ENCODE measurements around the gene PPIL6.
"Not testable (repeated sequence)": the region's sequence is repeated elsewhere in the genome, so short reads cannot be mapped to it uniquely, and the experiment has no call there.

PPIL6 gene

DNA sequence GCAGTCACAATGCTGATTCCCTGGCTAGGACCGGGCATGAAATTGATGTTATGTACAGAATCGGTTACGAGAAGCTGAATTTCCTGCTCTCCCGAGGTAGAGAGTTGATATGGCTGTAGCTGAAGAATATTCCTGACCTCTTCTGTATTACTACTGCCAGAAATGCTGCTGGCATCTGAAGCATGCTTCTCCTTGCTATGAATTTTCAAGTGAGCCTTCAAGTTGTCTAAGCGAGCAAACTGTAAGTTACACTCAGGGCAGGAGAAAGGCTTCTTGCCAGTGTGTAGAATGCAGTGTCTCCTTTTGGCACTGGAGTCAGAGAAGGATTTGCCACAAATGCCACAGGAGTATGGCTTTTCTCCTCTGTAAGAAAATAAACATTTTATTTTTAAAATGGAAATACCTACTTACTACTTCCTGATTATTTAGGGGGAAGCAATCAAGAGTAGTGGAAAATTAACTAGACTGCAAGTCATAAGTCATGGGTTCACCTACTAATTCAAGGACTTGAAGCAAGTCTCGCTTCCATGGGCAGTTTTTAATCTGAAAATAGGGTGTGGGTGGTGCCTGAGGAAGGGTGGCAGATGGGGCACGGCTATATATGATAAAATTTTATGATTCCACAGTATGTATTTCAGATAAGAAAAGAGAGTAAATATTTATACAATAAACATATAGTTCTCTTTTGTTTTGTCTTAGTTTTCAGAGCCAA, 25.9 kb upstream of the PPIL6 start:
- DNase-seq: no peak

DNA sequence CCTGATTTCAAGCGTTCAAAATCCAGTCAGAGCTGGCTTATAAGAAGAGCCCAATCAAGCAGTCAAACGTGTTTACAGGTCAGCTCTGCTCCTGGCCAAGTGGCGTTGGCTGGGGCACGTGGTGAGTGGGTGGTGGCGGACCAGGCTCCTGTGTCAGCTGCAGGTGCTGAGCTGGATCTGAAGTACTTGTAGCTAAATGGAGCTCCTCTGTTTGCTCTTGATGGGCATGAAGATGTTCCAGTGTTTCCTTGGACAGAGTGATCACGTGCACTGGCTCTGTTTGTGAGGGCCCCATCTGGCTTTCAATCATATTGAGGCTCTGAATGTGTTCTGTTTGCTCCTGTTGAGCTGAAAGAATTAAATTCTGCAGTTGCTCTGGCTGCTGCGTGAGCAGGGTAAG, 25.3 kb upstream of the PPIL6 start:
- DNase-seq: no peak

DNA sequence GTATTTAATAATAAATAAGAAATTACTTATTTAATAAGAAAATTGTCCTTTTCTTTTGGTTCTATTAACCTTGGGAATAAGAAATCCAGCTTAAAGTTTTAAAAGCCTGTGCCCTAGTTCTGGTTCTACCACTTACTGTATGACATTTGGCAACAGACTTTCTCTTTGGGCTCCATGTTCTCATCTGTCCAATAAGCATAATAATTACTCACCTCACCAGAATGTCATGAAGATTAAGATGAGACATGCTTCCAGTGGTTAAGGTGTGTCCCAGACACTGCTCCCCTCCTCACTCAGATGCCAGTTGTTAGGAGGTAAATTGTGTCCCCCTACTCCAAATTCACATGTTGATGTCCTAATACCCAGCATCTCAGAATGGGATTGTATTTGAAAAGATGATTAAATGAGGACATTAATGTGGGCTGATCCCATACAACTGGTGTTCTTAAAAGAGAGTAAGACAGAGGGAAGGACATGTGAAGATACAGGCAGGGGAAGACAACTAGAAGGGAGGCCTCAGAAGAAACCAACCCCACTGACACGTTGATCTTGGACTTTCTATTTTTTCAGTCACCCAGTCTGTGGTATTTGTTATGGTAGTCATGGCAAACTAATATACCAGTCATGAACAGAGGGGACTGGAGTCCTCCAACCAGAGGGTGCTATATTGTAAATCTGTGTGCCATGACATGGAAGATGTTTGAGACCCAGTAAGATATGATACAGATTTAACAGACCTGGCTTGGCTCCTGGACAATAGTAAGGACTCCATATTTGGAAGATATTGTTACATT, 21.5 kb upstream of the PPIL6 start:
- DNase-seq: no peak

DNA sequence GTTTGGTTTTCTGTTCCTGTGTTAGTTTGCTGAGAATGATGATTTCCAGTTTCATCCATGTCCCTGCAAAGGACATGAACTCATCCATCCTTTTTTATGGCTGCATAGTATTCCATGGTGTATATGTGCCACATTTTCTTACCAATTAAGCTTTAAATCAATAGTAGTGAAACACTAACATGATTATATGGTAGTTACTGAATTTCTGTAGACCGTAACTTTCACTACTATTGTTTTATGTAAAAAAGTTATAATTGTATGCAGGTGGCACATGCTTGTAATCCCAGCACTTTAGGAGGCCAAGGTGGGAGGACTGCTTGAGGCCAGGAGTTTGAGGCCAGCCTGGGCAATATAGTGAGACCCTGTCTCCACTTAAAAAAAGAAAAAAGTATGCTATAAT, 20.8 kb upstream of the PPIL6 start:
- DNase-seq: not testable (repeated sequence)

DNA sequence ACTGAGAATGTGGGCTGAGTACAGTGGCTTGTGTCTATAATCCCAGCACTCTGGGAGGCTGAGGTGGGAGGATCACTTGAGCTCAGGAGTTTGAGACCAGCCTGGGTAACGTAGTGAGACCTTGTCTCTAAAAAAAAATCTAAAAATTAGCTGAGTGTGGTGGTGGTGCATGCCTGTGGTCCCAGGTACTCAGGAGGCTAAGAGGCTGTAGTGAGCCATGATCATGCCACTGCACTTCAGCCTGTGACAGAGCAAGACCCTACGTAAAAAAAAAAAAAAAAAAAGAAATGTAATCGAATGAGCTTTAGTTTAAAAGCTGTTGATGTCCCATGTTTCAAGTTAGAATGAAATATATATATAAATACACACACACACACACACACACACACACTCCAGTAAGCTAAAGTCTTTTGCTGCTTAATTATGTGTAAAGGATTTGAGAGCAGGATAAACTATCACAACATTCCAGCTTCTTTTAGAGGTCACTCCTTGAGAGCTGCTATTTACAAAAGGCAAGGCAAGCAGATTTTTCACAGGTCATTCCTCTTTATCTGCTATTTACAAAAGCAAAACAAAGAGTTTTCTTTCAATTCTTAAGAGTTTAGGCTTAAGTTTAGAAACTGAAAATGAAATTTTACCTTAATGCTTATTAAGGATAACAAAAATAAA, 19.9 kb upstream of the PPIL6 start:
- no peak for DNase-seq

DNA sequence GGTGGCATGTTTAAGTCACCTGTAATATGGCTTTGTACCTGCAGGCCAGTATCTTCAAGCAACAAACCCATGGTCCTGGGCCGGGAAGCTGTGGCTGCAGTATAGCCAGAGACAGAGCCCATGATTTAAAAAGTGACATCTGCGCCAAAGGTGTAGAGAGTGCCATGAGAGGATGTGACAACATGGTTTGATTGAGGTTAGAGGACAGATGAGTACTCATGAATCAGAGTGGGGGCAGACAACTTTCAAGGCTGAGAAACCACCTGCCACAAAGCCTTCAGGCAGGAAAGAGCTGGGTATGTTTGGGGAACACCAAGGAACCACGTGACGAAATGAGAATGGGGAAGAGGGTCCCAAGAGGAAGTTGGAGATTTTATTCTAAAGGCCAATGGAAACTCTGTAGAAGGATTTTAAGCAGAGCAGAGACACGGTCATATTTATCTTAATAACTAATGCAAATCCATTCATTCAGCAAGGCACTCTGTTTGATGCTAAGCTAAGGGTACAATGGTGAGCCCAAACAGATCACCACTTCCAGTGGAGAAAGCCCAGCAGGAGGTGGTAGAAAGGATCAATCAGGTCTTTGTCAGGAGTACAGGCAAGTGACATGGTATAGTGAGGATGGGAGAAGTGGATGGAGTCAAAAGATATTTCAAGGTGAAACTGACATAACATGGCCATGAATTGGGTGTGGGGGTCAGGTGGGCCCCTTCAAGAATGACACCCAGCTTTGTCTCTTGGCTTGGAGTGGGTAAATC, 18.5 kb upstream of the PPIL6 start:
- no peak for DNase-seq

DNA sequence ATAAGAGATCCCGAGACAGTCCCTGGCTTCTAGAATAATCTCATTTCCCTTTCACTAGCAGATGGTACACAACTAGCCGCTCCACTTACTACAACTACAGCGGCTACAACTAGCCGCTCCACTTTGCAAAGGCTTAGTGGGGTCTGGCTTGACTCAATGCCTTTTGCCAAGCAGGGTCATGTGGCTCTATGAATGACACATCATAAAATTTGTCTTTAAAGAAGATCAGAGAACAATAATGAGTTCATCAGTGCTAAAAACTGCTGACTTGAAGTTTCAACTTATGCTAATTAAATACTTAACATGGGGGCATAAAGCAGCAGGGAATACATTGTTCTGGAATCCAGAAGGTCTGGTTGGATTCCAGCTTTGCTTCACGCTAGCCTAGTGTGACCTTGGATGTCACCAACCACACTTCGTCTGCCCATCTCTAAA, 17.2 kb upstream of the PPIL6 start:
- DNase-seq: no peak

DNA sequence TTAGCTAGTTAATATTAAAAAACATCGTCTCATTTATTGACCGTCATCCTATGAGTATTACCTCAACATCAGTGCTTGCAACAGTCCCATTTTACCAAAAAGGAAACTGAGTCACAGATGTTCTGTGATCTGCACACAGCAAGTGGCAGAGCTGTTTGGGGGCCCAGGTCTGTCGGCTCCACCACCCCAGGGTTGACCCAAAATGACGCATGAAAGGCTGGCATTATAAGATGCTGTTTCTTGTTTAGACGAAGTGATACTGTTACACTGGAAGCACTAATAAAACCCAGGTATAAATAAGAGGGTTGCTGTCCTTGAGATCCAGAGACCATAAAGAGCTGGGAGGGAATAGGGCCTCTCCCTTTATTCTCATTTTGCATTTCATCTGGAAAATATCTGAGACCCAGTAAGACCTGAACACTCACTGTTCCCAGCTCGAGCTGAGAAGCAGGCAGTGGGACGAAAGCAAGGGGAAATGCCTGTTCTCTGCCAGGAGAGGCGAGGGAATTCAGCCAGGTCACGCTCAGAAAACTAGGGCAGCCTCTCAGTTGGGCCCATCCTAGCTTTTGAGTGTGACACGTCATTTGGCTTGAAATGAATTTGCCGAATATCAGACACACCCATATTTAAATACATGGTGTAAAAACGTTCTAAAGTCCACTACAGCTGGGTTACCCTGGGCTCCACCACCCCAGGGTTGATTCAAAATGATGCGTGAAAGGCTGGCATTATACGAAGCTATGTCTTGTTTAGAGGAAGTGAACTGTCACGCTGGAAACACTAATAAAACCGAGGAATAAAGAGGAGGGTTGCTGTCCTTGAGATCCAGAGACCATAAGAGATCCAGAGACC, 16.5 kb upstream of the PPIL6 start:
- DNase-seq: no peak

DNA sequence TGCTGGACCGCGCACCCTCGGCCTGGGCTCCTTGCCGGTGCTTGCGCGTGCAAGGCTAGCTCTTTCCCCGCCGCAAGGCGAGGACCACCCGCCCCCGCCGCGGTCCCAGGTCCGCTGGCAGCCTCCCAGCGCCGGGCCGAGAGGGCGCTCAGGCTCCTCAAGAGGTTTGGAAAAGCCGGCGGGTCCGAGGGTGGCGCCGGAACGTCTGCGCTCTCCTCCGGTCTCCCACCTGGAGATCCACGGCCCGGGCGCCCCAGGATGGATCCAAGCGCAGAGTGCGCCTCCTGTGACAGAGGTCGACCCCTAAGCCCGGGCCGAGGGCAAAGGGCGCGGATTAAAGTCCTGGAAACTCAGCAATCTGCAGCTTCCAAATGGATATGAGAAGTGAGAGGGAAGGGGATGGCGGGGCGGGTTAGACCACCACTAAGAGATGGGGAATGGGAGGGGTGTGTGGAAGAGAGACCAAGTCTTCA, 15.7 kb upstream of the PPIL6 start:
- peak; percentile 57 for DNase-seq

DNA sequence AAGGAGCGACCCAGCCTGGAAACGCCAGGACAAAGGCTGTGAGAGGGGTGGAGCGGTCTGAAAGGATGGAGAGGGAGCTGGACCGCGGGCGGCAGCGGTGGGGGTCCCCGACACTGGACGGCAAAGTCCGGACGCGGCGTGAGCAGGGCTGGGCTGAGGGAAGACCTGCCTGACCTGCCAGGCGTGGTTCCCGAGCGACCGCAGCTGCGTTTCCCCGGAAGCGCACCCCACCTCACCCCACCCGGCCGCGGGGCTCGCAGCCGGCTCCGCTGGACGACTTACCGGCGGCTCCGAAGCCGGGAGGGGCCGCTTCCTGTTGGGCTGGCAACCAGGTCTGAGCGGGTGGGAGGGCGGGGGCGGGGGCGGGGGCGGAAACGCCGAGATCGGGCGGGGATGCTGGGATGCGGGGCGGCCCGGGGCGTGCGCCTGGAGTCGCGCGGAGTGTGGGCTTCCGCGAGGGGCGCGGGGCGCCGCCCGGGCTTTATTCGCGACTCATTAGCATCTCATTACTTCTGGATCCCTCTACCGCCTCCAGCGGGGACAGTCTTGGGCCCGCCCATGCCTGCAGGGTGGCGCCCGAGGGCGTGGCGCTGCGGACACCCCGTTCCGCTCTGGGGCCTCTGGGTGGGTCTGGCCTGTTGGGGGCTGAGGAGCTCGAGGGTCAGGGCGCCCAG, 15.1 kb upstream of the PPIL6 start, which contains the start of gene MICAL1:
TSS of gene MICAL1 (minus strand) at position 336 of the 674 bp plus-strand sequence. CDS start 1,576 bp downstream, outside the sequence.
- peak; percentile 82 for DNase-seq

DNA sequence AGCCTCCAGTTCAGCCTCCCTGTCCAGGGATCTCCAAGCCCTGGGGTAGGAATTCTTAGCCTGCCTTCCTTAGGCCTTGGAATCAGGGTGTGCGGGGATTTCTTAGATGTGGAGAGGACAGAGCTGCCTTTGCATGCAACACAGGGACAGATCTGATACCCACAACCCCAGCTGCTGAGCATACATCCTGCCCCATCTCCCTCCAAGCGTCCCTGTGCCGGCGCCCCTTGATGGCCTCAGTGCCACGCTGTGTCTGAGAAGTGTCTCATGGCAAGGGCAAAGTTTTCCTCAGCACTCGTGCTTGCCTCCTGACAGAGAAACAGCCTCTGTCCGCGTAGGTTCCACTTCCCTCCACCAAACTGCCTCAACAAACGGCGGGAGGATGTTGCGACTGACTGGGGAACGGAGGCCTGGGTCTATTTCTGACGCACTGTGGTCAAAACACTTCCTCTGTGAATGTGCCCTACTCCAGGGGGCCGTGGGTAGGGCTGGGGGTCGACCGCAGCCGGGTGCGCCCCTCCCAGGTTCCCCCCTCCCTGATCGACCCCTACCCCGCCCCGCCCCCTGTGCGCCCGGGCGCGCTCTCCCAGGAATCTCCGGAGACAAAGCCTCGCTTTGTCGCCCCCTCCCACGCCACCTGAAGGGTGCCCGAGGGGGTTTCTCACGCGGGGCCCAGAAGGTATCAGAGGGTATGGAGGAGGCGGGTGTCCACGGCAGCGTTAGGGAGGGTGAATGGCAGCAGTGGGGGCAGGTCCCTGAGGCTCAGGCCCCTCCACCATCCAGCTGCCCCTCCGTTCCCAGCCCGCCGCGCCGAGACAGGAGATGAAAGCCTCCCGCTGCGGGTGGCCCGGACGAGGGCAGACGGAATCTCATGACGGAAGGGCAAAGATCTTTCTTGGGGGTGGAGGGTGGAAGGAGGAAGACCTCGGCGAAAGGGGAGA, 14.3 kb upstream of the PPIL6 start:
- DNase-seq: peak; percentile 59

DNA sequence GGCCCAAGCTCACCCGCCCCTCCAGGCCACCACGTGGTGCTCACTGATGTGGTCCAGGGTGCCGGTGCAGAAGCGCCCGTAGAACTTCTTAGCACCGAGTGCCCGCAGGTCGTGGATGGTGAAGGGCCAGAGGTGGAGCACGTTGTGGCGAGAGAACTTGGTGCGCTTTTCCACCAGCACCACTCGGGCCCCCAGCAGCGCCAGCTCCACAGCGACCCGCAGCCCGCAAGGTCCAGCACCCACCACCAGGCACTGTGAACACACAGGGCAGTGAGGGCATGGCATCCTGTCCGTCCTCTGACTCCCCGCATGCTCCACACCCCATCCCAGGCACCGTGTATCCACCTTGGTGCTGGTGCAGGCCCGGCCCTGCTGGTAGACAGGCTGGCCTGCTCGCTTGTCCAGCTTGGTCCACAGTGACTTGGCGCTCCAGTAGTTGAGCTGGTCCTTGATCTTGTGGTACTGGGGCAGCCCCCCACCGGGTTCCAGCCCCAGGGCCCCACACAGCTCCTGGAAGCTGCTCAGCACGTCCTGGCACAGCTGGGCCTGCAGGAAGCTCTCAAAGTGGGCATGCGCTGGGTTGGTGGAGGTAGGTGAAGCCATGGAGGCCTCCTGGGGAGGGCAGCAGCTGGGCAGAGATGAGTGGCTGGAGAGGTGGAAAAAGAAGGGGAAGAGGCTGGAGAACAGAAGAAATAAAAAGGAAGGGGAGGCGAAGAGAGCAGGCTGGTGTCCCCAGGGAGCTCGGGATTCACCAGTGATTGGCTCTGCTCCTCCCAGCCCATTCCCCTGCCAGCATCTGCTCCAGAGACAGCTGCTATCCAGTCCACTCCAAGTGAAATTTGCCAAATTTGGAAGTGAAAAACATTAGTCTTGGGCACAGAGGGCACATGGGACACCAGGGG, 13.4 kb upstream of the PPIL6 start:
- DNase-seq: peak; percentile 67

DNA sequence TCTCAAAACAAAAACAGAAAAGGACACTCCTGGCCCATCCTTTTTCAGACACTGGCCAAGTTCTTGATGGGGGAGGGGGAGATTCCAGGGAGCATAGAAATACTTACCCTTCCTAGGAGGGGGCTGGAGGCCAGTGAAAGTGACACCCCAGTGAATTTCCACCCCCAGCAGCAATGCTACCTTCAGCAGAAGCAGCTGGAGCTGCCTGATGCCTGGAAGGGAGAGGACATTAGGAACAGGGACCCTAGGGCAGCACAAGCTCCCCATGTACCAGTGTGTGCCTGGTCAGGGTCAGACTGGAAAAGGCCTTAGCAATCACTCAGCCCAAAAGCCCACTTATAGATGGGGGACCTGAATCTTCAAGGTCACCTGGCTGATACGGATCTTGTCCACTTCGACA, 12.7 kb upstream of the PPIL6 start:
- DNase-seq: no peak

DNA sequence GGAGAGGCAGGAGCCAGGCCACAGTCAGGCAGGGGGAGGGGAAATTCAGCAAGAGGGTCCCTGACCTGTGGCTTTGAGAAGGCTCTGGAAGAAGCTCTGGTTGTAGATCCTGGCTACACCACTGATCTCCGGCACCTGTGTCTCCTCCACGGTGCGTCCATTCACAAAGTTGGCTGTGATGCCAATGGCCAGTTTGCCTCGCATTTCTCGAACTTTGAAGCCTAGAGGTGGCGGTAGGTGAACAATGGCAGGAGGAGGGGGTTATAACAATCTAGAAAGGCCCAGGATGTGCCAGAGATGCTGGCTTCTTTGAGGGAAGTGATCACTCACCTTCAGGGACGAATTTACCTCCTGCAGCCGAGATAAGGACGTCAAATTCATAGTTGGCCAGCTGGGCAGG, 11.8 kb upstream of the PPIL6 start:
- DNase-seq: no peak

DNA sequence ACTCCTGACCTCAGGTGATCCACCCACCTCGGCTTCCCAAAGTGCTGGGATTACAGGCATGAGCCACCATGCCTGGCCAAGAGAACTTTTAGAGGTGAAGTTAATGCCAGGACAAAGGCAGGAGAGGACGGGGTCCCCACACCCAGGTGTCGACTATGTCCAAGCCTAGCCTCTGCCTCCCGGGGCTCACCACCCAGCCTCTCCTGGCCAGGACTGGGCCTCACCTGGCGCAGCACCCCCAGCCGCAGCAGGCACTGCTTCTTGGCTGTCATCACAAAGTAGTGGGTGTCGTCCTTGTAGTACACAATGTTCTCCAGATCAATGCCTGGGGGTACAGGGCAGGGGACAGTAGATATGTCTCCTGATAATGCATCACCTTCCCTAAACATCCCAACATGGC, 10.9 kb upstream of the PPIL6 start:
- no peak for DNase-seq

DNA sequence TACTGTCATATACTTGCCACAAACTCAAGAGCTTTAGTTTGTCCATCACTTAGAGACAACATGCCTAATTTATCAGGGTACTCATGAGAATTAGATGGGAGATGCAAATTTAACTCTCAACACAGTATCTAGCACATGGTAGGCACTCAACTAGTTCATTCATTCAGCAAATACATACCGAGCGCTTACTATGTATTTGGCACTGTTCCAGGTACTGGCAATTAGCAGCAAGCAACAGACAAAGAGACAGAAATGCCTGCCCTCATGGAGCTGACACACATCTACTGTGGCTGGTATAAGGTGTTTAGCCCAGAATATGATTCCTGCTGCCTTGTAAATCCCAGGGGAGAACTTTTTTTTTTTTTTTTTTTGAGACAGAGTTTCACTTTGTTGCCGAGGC, 10.4 kb upstream of the PPIL6 start:
- DNase-seq: no peak

DNA sequence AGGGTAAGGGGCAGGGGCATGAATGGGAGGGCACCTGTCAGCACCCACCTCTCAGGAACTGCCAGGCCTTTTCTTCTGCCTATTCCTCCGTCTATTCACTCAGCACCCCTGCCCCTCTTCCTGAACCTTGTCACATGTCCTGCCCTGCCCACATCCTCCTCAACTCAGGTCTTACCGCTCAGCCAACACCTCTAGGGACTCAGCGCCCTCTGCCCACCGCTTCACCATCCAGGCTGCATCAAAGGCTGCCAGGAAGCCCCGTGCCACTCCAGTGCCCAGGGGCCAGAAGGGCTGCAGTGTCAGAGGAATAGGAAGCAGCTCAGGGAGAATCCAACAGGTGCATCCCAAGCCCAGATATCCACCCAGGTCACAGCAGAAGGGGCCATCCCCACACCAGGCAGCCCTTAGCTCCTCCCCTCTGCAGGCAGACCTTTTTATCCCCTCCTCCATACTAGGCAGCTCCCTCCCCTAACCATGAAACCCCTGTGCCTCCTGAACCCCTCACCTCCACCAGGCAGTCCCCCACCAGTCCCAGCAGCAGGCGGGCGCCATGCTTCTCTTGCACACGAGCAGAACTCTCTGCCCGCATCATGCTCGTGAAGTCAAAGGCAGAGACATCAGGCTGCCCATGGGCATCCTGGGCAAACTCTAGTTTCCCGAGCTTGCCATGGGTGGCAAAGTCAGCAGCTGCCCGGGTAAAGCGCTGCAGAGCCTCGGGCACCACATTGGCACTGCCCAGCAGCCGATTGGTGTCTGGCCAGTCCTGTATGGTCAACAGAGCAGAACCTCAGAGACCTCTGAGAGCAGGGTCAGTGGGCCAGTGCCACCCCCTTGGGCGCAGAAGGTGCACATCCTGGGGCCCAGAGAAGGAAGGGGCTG, 9.6 kb upstream of the PPIL6 start:
- DNase-seq: no peak
